HG03575 (cell line): Measurements from ENCODE around the gene CCNDBP1.
"Not testable (repeated sequence)": the region's sequence is repeated elsewhere in the genome, so short reads cannot be mapped to it uniquely, and the experiment has no call there.

Source experiments
- ATAC-seq: cut with Tn5 transposase; IDR thresholded peaks from one replicate; pipeline ENCODE4 v1.9.1; 2021; ENCODE audit not compliant: unreplicated experiment, insufficient number of reproducible peaks, low FRiP score; ENCODE audit errors: extremely low read depth

Gene CCNDBP1

DNA sequence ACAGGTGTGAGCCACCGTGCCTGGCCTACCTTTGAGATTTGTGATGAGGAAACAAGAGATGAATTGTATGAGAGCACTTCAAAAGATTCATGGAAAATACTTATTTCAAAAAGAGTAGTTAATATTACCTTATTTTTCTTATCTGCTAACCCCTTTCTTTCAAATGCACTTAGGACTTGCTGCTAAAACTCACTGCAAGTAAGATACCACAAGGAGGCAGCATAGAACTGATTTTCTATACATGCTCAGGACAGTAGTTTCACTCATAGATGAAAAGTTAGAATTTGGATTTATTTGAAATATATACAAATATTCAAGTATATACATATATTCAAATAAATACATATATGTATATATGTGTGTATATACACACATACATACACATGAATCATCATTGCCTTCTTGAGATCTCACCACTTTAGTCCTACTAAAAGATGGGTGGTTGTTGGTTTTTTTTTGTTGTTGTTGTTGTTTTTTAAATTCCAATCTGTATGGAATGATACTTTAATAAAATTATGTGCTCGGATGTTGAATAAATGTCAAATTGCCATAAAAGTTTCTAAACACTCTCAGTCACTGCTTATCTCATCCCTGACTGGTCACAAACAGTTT lies 2.4 kb downstream of the CCNDBP1 start:
- ATAC-seq: no peak

DNA sequence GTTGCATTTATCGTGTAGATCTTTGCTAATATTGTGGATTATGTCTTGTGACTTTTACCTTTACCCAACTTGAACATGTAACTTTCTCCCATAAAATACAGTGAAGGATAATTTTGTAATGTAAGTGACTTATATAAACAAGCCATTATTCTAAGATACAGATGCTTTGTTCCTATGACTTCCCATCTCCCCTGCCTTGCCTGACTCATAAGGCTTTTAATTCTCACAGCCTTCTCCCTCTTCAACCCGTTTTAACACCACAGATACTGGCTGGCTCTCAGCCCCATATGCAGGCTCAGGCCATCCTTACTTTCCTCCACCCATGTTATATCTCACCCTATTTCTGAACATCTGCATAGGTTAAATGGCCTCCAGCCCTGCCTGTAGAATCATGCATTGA lies 4.1 kb downstream of the CCNDBP1 start:
- ATAC-seq: no peak

DNA sequence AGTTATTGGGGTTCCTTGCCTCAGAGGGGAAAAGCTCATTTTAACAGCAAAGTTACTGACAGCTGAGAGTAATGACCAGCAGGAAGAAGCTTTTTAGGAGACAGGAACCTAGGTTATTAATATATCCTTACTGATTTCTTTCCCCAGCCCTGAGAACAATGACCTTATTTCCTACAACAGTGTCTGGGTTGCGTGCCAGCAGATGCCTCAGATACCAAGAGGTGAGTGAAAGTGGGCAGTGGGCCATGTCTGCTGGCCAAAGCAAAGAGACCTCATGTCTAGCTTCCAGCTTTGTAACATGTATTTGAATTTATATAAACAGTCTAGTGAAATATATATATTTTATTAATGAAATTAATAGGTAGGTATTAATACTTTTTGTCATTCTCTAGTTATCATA lies 5.0 kb downstream of the CCNDBP1 start:
- no peak for ATAC-seq

DNA sequence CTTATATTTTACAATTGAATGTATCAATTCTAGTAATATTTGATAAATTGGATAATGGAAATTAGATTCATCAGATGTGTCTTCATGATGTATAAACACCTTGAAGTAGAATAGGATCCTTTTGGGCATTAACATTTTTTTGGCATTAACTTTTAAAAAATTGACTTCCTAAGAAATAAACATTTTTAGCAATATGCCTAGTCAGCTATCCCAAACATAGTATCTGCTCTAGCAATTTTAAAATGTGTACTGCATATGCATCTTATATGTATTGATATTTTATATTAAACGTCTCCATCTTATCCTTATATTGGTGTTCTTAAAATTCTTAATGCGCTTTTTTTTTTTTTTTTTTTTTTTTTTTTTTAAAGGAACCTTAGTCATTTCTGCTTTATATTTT lies 8.5 kb downstream of the CCNDBP1 start:
- ATAC-seq: no peak

DNA sequence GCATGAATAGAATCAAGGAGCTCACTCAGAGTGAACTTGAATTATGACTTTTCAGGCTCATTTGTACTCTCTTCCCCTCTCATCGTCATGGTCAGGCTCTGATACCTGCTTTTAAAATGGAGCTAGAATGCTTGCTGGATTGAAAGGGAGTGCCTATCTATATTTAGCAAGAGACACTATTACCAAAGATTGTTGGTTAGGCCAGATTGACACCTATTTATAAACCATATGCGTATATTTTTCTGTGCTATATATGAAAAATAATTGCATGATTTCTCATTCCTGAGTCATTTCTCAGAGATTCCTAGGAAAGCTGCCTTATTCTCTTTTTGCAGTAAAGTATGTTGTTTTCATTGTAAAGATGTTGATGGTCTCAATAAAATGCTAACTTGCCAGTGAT lies 9.6 kb downstream of the CCNDBP1 start:
- ATAC-seq: no peak

DNA sequence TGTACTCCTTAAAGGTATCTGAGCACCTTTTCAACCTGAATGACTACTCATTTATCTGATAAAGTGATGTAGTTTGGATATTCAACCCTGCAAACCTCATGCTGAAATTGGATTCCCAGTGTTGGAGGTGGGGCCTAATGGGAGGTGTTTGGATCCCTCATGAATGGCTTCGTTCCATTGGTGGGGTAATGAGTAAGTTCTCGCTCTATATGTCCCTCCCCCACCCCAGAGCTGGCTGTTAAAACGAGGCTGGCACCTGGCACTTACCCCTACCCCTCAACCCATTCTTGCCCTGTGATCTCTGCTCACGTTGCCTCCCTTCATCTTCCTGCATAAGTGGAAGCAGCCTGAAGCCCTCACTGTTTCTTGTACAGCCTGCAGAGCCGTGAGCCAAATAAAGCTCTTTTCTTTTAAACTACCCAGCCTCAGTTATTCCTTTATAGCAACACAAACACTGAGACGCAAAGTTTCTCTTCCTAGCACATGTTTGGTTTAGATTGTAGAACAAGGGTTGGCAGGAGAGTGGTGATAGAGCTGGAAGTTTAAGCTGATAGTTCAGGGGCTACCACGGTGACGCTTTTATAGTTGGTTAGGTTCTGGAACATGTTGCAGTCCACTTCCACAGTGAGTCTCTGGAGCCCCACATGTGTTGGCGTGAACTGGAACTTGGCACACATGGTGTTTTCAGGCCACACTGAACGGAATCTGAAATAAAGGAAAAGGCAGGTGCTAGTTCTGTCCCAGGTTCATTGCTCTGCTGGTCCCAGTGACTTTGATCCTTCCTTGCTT lies 11.8 kb downstream of the CCNDBP1 start:
- no peak for ATAC-seq

DNA sequence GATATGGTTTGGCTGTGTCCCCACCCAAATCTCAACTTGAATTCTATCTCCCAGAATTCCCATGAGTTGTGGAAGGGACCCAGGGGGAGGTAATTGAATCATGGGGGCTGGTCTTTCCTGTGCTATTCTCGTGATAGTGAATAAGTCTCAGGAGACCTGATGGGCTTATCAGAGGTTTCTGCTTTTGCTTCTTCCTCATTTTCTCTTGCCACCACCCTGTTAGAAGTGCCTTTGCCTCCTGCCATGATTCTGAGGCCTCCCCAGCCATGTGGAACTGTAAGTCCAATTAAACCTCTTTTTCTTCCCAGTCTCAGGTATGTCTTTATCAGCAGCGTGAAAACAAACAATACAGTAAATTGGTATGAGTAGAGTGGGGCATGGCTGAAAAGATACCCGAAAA lies 12.6 kb downstream of the CCNDBP1 start:
- ATAC-seq: not testable (repeated sequence)

DNA sequence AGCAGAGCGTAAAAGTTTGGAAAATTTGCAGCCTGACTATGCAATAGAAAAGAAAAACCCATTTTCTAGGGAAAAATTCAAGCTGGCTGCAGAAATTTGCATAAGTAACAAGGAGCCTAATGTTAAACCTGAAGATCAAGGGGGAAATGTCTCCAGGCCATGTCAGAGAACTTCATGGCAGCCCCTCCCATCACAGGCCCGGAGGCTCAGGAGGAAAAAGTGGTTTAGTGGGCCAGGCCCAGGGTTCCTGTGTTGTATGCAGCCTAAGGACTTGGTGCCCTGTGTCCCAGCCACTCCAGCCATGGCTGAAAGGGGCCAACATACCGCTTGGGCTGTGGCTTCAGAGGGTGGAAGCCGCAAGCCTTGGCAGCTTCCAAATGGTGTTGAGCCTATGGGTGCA lies 13.4 kb downstream of the CCNDBP1 start:
- ATAC-seq: not testable (repeated sequence)

DNA sequence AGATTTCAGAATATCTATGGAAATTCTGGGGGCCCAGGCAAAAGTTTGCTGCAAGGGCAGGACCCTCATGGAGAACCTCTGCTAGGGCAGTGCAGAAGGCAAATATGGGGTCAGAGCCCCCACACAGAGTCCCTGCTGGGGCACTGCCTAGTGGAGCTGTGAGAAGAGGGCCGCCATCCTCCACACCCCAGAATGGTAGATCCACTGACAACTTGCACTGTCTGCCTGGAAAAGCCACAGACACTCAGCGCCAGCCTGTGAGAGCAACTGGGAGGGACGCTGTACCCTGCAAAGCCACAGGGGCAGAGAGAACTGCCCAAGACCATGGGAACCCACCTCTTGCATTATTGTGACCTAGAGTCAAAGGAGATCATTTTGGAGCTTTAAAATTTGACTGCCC lies 13.8 kb downstream of the CCNDBP1 start:
- no peak for ATAC-seq

DNA sequence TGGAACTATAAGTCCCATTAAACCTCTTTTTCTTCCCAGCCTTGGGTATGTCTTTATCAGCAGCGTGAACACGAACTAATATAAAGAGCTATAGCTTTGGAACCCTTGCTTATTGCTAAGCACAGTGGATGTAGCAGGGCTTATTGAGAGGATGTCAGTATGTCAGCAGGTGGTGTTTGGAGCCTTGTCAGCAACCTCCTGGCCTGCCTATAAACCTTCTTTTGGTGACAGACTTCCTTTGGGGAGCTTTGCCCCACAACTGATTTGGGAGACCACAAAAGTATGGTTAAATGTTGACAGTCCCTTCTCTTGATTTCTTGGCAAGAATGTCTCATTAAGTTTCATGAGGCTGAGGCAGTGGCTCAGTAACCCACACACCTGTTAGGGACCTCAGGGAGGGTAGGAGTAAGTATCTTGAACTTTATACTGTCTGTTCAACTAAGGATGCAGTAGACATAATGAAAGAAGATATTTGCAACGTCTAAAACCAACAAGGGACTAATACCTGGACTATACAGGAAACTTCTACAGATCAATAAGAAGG lies 14.8 kb downstream of the CCNDBP1 start:
- ATAC-seq: no peak

DNA sequence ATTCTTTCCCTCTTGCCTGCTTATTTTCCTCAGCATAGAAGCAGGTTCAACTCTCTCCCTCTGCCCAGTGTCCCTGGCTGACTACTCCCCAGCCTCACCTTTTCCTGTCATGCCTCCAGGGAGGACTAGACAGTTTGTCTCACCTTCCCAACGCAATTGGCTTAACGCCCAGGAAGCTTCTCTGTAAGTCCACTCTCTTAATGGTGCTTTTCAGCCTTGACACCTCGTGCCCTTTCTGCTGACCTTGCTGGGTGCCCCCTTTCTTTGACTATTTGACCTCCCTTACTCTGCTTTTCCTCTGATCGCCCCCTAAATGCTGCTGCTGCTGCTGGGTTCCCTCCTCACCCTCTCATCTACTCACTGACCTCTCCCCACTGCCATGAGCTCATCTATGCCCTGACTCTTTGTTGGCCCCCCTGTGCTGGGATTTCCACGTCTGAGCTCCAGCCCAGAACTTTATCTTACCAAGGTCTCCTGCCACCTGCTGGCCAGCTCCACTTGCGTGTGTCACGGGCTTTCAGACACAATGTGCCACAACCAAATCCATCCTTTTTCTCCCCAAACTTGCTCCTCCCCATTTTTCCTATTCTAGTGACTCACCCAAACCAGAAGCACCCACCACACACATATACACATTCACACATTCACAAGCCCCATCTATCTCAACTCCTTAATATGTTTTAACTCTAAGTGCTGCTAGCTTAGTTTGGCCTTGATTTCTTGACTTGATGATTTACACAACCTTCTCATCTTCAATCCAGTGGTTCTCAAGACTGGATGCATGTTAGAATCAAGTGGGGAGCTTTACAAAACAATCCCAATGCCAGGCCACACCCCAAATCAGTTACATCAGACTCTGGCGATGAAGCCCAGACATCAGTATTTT lies 19.1 kb downstream of the CCNDBP1 start:
- no peak for ATAC-seq

DNA sequence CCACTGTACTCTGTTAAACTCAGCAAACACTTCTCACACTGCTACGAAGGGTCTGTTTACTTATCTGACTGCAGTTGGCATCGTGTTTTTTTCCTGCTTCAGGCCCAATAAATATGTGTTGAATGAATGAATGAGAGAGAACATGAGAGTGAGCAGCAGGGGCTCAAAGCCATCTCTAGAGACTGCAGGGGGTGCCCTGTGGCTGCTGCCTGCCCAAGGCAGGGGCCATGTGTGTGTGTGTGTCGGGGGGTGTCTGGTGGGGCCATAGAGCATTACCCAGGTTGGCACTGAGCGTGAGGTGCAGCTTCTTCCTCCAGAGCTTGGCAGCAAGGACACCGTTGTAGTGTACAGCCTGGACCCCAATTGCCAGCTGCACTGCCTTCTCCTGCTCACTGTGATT lies 20.9 kb downstream of the CCNDBP1 start:
- ATAC-seq: no peak

DNA sequence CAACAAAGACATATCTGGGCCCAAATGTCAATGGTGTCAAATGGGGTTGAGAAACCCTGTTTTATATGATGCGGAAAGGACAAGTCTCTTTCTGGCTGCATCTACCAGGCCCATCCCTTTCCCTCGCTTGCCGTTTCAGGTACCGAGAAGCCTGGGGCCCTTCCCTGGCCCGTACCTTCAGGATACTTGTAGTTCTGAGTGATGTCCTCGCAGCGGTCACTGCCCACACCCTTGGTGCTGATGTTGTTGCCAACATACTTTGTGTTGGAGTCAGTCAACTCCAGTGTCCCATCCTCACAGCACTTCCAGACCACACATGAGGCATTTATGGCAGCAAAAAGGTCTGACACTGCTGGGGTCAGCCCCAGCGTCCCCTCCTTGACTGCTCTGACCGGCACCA lies 21.8 kb downstream of the CCNDBP1 start:
- no peak for ATAC-seq

DNA sequence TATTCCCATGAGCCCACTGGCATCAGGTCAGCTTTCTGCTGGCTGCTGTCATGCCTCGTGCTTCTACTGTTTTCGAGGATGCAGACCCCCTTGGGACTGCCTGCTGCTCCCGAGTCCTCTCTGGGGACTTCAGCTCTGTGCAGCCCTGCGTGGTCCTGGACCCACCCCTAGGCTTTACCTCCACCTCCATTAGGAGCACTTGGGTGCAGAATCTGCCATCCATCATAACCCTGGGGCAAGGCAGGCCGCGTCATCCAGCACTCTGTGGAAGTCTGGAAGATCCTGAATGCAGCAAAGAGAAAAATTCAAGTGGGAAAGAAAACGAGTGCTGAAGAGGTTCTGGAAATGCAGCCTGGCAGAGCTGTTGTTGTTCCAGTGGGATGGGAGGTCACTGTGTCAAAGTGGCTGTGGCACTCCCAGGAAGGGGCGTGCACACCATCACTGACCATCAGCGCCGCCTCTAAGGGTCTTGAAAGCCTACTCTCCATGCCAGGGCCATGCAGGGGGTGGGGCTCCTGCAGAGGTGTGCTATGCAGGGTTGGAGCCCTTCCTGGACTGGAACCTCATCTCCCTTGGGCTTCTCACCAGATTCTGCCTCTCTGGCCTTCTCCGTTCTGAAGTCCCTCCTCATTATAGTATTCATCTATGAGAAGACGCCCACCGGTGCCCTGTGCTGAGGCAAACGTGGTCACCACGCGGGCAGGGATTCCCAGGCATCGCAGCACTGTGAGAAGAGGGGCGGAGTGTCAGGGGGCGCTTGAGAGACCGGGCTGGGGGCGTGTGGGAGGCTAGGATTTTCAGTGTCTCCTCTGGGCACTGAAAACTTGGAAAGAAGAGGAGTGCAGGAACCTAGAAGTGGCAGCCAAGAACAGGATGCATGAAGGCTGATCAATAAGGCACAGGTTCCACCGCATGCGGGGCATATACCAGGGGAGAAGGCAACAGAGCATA lies 23.1 kb downstream of the CCNDBP1 start:
- ATAC-seq: no peak

DNA sequence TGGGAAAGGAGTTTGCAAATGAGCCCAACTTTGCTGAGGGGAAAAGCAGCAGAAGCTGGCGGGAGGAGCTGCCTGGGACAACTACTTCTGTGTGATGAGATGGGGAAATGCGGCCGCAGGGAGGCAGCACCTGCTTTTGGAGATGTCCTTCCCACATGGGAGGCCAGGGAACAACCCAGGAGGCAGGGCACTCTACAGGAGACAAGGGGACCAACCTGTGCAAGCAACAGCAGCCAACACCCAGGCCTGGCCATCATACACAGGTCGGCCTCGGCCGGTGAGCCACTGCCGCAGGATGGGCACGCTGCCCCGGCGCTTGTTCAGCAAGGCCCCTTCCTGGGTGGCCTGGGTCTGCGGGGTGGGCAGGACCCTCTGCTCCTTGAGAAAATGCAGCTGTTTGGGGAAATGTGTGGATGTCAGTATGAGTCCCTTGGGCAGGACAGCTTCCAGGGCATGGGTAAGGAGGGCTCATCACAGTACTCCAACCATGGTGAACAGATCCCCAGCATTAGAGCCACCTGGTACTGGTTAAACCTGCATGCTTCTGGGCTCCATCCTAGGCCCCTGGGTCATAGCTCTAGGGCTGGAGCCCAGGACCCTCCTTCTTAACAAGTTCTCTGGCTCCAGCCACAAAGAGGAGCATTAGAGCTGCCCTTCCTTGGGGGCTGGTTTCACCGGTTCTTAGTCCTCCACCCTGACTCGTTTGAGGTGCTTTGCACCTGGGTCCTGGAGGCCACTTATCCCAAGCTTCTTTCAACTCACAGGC lies 24.0 kb downstream of the CCNDBP1 start:
- no peak for ATAC-seq

DNA sequence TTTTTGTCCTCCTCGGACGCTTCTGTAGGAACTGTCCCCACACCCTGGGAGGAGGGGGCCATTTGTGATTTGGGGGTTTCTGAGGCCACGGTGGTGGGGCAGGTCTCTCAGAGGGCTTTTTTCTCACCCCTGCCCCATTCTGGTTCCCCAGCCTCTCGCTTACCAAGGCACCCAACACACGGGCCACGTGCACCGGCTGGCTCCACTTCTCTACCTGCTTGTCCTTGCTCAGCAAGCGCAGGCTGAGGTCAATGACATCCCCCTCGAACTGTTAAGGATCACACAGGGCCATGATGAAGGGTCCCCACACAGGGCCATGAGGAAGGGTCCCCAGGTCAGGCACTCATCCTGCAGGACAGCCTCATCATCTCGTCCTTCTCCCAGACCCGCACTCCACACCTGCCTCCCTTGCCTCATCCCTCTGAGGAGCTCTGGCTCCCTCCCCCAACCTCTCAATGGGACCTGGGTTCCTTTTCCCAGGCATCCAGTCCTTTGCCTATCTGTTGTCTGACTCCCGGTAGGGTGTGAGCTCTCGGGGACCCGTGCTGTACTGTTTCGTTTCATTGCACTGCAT lies 25.1 kb downstream of the CCNDBP1 start:
- no peak for ATAC-seq

DNA sequence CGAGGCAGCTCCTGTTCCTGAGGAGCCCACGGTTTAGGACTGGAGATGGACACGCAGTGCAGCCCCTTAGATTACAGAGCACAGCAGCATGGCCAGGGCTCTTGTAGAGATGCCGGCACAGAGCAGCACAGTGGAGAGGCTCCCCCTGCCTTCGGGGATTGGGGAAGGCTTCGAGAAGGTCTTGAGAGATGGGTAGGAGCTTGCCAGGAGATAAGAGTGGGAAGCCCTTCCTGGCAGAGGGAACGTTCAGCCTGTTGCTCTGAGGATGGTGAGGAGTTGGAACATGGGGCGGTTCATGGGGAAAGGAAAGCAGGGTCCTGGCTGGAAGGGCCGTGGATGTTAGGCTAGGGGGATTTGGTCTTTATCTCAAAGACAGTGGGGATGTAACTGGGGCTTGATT lies 25.6 kb downstream of the CCNDBP1 start:
- no peak for ATAC-seq
